Left ventricle myocardium superior (tissue), 1 donor: ENCODE results near the gene LHFPL4. TPM values are rescaled to one million over a fixed set of nuclear protein-coding genes. Genes with fewer than 3 reads are reported as not detected.

ENCODE experiments used
- ATAC-seq: fragments of 200-7000 bp; cut with Tn5 transposase; one replicate; pipeline ENCODE4 v1.9.1; 2020; ENCODE audit warnings: mild to moderate bottlenecking, moderate library complexity
- DNase-seq: peaks from one replicate; pipeline ENCODE4 v3.0.0-alpha.2; 2020
- intact Hi-C: fragments of 100-400 bp; cut with micrococcal nuclease; formaldehyde crosslinking; loops from one replicate; pipeline ENCODE4 v1.11.0; 2022
- total RNA-seq: library from RNA; stranded (reverse); fragmentation: NEBNext Ultra II Directional; extraction: Animal tissue kit (Norgen Biotek cat#: 25700); gene quantifications from one replicate; pipeline ENCODE4 v1.2.1, GENCODE V29; 2021
- donor health status: DM: no; HTN: yes; CAD: no; lungs with severe emphysema.

The LHFPL4 gene
- total RNA-seq, 1 donor from 2014 or later: not detected

DNA sequence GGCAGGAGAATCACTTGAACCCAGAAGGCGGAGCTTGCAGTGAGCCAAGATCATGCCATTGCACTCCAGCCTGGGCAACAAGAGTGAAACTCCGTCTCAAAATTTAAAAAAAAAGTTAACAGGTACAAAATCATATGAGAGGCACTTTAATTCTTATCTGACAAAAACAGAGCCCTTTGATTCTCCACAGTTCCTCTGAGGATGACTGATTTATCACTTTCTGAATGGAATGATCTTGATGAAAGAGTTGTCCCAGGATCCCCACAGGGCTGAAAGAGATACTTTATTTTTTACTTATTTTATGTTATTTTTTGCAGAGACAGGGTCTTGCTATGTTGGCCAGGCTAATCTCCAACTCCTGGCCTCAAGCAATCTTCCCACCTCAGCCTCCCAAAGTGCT lies 4.0 kb downstream of the LHFPL4 start:
- intact Hi-C loops: no loop called here
- DNase-seq (no peak), ATAC-seq (no peak)

DNA sequence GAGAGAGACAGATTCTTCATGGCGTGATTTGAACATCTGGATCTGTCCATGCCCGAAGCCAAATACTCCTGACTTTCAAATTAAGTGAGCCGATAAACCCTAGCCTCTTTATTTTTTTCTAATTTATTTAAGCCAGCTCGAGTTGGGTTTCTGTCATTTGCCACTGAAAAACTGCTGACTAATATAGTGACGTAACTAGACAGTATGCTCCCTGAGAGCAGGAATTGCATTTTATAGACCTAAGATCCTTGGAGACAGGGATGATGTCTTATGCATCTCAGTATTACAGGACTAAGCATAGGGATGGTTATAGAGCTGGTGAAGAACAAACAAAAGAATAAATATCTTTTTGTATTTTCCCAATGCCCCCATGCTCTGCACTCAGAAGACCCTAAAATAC lies 4.6 kb downstream of the LHFPL4 start:
- intact Hi-C loops: no loop called here
- DNase-seq (no peak), ATAC-seq (no peak)

- DNase-seq (no peak), ATAC-seq (no peak)
- intact Hi-C loops: no loop called here
Measured at GRCh38 chr3:9542182-9542581, 11.4 kb downstream of the LHFPL4 start.

DNA sequence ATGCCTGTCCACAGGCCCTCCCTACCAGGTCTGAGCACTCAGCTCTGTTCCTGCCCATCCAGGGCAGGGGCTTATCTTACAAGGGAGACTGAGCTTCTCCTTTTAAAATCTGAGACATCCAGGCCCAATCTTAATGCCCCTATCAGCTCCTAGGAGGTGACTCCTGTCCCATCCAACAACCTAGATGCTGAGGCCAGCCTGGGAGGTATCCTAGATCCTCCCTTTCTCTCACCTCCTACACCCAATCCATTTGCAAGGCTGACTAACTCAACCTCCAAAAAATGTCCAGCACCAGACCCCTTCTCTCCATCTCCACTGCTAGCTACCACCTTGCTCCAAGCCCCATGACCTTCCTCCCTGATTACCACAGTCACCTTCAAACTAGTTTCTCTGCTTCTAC lies 17.4 kb downstream of the LHFPL4 start:
- intact Hi-C loops: no loop called here
- ATAC-seq (no peak), DNase-seq (no peak)

DNA sequence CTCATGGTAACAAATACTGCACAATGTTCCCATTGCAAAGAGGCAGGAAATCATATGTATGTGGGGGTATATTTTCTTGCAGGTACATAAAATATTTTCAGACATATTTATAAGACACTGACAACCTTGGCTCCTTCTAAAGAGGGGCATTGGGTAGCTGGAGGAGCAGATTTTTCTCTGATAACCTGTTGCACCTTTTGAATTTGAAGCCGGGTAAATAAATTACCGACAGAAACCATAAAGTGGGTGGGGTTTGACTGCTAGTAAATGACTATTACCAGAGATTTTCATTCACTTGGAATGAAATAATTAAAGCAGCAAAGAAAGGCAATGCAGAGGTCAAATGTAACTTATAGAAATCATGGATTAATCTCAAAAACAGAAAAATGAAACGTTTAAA lies 19.2 kb downstream of the LHFPL4 start:
- no peak for DNase-seq
- intact Hi-C loops: no loop called here
- ATAC-seq: no peak

DNA sequence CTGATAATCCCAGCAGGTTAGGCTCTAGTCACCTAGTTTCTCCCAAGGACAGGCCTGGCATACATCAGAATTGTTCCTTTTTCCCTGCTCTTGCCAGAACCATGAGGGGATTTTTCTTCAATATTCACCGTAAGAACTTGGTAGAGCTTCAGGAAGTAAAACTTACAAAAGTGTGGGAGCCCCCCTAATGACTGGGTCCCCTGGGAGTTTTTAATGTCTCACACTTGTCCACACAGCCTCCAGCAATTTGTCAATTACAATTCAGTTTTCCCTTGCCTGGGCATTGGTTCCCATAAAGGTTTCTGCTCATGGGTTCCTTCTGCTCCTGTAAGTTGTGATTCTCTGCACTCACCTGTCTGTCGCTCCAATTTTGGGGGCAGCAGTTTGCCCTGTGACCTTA lies 28.5 kb downstream of the LHFPL4 start:
- ATAC-seq (no peak), DNase-seq (no peak)
- intact Hi-C loops: no loop called here

DNA sequence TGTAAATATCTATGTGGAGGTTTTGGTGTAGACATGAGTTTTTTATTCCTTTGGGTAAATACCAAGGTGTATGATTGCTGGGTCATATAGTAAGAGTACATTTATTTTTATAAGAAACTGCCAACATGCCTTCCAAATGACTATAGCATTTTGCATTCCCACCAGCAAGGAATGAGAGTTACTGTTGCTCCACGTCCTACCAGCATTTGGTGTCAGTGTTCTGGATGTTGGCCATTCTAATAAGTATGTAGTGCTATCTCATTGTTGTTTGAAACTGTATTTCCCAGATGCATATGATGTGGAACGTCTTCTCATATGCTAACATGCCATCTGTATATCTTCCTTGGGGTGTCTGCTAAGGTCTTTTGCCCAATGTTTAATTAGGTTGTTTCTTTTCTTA lies 38.7 kb downstream of the LHFPL4 start:
- intact Hi-C loops: no loop called here

DNA sequence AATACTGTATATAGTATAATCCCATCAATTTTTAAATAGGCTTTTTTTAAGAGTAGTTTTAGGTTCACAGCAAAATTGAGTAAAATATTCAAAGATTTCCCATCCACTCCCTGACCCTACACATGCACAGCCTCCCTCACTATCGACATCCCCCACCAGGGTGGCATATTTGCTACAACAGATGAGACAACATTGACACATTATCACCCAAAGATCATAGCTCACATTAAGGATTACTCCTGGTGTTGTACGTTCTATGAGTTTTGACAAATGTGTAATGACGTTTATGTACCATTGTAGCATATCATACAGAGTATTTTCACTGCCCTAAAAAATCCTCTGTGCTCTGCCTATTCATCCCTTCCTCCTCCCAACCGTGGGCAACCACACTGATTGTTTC lies 39.3 kb downstream of the LHFPL4 start:
- ATAC-seq (no peak), DNase-seq (no peak)
- intact Hi-C loops: no loop called here

More for the DNA sequence above, 38.7 kb downstream of the LHFPL4 start:
- DNase-seq: no peak
- no peak for ATAC-seq

DNA sequence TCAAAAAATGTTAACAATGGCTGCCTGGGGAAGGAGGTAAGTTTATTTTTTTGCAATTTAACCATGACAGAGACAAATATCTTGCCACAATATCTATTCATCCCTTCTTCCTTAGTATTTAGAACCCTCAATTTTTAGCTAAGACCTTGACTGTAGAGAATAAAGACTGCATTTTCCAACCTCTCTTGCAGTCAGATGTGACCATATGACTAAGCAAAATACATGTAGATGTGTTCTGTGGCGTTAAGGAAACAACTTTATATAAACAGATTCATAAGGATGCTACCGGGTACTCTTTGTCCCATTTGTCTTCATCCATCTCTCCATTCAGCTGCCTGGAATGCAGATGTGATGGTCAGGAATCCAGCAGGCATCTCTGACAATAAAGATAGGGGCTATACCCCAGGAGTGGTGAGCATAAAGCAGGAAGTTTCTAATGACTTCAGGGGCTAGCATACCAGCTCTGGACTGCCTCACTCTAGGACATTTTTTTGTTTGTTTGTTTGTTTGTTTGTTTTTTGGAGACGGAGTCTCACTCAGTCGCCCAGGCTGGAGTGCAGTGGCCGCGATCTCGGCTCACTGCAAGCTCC lies 41.1 kb downstream of the LHFPL4 start:
- no peak for DNase-seq
- intact Hi-C loops: no loop called here
- no peak for ATAC-seq

DNA sequence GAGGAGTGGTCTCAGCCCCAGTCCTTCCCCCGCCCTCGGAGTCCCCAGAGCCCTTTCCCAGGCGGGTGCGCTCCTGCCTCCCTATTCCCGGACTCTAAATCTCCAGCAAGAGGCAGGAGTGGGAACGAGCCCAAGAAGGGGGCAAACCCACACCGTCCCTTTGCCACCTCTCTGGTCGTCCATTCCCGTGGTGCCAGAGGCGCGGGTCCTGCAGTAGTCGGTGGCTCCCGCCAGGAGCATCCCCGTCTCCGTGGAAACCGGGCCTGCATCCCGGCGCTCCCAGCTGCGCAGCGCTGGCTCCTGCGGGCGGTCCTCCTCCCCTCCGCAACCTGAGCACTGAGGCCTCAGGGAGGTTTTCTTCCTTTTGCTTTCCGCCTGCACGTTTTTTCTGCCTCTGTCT lies 44.8 kb downstream of the LHFPL4 start:
- intact Hi-C loops: no loop called here
- ATAC-seq (no peak), DNase-seq (no peak)

GRCh38 chr3:9507586-9508578 lies 45.7 kb downstream of the LHFPL4 start:
- DNase-seq (no peak), ATAC-seq (no peak)
- intact Hi-C loops: no loop called here

DNA sequence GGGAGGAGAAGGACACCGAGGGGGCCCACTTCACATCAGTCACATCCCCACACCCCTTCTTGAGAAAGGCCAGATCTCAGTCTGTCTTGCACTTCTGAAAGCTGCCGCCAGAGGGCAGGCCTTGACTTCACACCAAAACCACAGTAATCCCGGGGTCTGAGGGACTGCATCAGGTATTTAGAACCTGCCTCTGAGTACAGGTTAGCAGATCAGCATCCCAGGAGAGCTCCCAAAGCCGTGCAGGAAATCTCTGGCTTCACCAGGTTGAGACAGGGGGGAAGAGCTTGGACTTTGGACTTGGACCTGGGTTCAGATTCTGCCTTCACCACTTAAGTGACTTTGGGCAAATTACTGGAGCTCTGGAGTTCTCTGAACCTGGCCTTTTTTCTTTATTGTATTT lies 50.3 kb downstream of the LHFPL4 start:
- peak; percentile 67 for ATAC-seq
- intact Hi-C loops: no loop called here
- peak; percentile 79 for DNase-seq

- no peak for DNase-seq
- intact Hi-C loops: no loop called here
- no peak for ATAC-seq
Measured at GRCh38 chr3:9501226-9501625, 52.4 kb downstream of the LHFPL4 start.

- intact Hi-C loops: no loop called here
- DNase-seq (peak; percentile 79), ATAC-seq (peak; percentile 74)
Measured at GRCh38 chr3:9500108-9501050, 53.2 kb downstream of the LHFPL4 start.

- intact Hi-C loops: no loop called here
- DNase-seq (no peak), ATAC-seq (no peak)
Measured at GRCh38 chr3:9499455-9500107, 54.0 kb downstream of the LHFPL4 start.

- ATAC-seq: no peak
- intact Hi-C loops: no loop called here
- no peak for DNase-seq
Measured at GRCh38 chr3:9498781-9499180, 54.8 kb downstream of the LHFPL4 start.

DNA sequence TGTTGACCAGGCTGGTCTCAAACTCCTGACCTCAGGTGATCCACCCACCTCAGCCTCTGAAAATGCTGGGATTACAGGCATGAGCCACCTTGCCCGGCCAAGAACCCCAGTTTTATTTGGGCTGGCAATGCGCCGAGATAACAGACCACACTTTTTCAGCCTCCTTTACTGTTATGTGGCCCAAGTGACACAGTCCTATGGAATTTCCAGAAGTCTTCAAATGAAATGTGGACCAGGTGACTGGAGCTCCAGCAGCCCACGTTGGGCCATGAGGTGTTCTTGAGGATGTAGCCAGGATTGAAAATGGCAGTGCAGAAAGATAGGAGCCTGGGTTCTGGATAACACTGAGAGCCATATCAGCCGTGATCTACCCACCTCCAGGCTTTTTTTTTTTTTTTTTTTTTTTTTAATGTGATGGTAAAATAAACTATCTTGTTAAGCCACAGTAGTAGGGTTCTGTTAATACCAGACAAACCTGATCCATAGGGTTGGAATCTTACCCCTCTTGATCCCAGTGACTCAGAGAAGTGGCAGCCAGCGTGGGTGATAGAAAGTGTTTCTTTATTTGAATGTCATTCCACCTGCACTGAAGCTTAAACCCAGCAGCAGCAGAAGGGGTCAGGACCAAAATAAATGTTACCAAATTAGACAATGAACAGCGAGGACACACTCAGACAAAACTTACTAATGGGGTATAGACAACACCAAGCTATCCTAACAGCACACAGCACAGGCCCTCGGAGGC lies 55.6 kb downstream of the LHFPL4 start:
- intact Hi-C loops: no loop called here
- ATAC-seq: no peak
- DNase-seq: no peak

DNA sequence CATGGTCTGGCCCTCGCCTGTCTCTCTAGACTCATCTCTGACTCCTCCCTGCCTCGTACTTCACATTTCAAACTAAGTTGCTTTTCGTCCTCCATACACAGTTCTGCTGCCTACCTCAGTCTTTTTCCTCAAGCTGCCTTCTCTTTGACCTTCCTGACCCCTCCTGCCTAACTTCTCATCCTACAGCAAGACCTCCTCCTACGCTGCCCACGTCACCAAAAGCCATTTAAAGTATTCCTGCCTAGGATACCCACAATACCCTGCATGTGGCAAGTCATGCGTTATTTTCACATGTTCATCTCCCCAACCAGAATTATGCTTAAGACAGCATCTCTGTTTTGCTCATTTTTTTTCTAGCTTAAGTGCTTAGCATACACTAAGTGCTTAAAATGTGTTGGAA lies 56.7 kb downstream of the LHFPL4 start:
- no peak for DNase-seq
- no peak for ATAC-seq
- intact Hi-C loops: no loop called here
